PC-9 (cell line): ENCODE data around the gene NCBP2. TPM values are rescaled to one million over a fixed set of nuclear protein-coding genes. Genes with fewer than 3 reads are reported as not detected.

Source experiments
- BruUV-seq: library from RNA; stranded (reverse); fragments of 400-500 nt; replicated peaks from 2 replicates; lab custom pipeline; 2021; lab: Mats Ljungman, UMichigan
- CTCF ChIA-PET: fragments of 300-600 bp; sonication (Branson Sonifier 250); formaldehyde crosslinking; loops from one replicate; lab custom pipeline; 2022; ENCODE audit warnings: antibody characterized with exemption; lab: Charles Lee
- POLR2A ChIA-PET: fragments of 300-600 bp; sonication (Branson Sonifier 250); formaldehyde crosslinking; loops from one replicate; lab custom pipeline; 2022; ENCODE audit warnings: antibody characterized with exemption; ENCODE audit not compliant: unreplicated experiment; lab: Charles Lee
- DNase-seq, 2 experiments: peaks; one replicate each; pipeline versions ENCODE4 v3.0.0 to v3.0.0-alpha.2; 2015 to 2022; ENCODE audit warnings: mixed read lengths in 1 of 2
- H2AFZ ChIP-seq: fragments of 200-600 bp; sonication (generic); 2 replicates; pipeline ENCODE4 v1.8.1; 2017; ENCODE audit warnings: antibody characterized with exemption
- H3F3A ChIP-seq: fragments of 200-600 bp; sonication (generic); 2 replicates; pipeline ENCODE4 v1.8.1; 2017; ENCODE audit warnings: antibody characterized with exemption, mild to moderate bottlenecking, low read depth; ENCODE audit not compliant: insufficient read depth
- H3K27ac ChIP-seq: fragments of 200-600 bp; sonication (generic); 2 replicates; pipeline ENCODE4 v1.6.1; 2016; ENCODE audit warnings: mixed run types
- H3K27me3 ChIP-seq: fragments of 200-600 bp; sonication (generic); 2 replicates; pipeline ENCODE4 v1.6.1; 2016; ENCODE audit warnings: low read depth, mixed run types; ENCODE audit not compliant: insufficient read depth
- H3K36me3 ChIP-seq: fragments of 200-600 bp; sonication (generic); 2 replicates; pipeline ENCODE4 v1.6.1; 2016; ENCODE audit warnings: low read depth, mixed run types
- H3K4me1 ChIP-seq: fragments of 200-600 bp; sonication (generic); replicated peaks from 2 replicates; pipeline ENCODE4 v1.6.1; 2016; ENCODE audit warnings: mixed run types; ENCODE audit not compliant: insufficient read depth
- H3K4me2 ChIP-seq: fragments of 200-600 bp; sonication (generic); 2 replicates; pipeline ENCODE4 v1.6.1; 2017; ENCODE audit warnings: mixed run types
- H3K4me3 ChIP-seq: fragments of 200-600 bp; sonication (generic); 2 replicates; pipeline ENCODE4 v1.6.1; 2016; ENCODE audit warnings: mixed run types
- H3K79me2 ChIP-seq: fragments of 200-600 bp; sonication (generic); 2 replicates; pipeline ENCODE4 v1.6.1; 2017; ENCODE audit warnings: low read depth, mixed run types
- H3K9me2 ChIP-seq: fragments of 200-600 bp; sonication (generic); 2 replicates; pipeline ENCODE4 v1.8.1; 2017; ENCODE audit warnings: mild to moderate bottlenecking; ENCODE audit not compliant: insufficient read depth
- H3K9me3 ChIP-seq: fragments of 200-600 bp; sonication (generic); 2 replicates; pipeline ENCODE4 v1.8.1; 2016; ENCODE audit warnings: low read depth; ENCODE audit not compliant: insufficient read depth
- H4K20me1 ChIP-seq: fragments of 200-600 bp; sonication (generic); 2 replicates; pipeline ENCODE4 v1.8.1; 2017; ENCODE audit not compliant: insufficient read depth
- EZH2 ChIP-seq: fragments of 200-600 bp; sonication (generic); IDR thresholded peaks from 2 replicates; pipeline ENCODE4 v1.8.0; 2017; ENCODE audit warnings: antibody characterized with exemption, low read depth
- intact Hi-C: fragments of 100-400 bp; cut with micrococcal nuclease; formaldehyde crosslinking; loops from one replicate; pipeline ENCODE4 v1.10.0; 2022; ENCODE audit not compliant: unreplicated experiment
- total RNA-seq: library from RNA; stranded (reverse); gene quantifications from 2 replicates; pipeline ENCODE4 v1.2.3, GENCODE V29; 2021
- TF ChIP-seq, protein P1 (sequence below): fragments of 200-600 bp; sonication (generic); conservative IDR thresholded peaks from 2 replicates; pipeline ENCODE4 v1.6.1; 2017; ENCODE audit warnings: mixed run types, antibody characterized with exemption, mild to moderate bottlenecking, moderate library complexity

Gene NCBP2
- total RNA-seq, 1 experiment from 2014 or later: 91.8 TPM

GRCh38 chr3:196966526-196967401 lies 24.4 kb upstream of the NCBP2 start:
- H3K9me2 ChIP-seq: no peaks in the 10 kb centered on the region
- intact Hi-C loops: no loop called here
- TF ChIP-seq EZH2: no peak
- TF ChIP-seq, protein P1, sequence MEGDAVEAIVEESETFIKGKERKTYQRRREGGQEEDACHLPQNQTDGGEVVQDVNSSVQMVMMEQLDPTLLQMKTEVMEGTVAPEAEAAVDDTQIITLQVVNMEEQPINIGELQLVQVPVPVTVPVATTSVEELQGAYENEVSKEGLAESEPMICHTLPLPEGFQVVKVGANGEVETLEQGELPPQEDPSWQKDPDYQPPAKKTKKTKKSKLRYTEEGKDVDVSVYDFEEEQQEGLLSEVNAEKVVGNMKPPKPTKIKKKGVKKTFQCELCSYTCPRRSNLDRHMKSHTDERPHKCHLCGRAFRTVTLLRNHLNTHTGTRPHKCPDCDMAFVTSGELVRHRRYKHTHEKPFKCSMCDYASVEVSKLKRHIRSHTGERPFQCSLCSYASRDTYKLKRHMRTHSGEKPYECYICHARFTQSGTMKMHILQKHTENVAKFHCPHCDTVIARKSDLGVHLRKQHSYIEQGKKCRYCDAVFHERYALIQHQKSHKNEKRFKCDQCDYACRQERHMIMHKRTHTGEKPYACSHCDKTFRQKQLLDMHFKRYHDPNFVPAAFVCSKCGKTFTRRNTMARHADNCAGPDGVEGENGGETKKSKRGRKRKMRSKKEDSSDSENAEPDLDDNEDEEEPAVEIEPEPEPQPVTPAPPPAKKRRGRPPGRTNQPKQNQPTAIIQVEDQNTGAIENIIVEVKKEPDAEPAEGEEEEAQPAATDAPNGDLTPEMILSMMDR: no peak
- no peaks in the 10 kb centered on the region for H3K79me2 ChIP-seq
- ChIA-PET CTCF (interaction anchor here (0.5 kb wide), 1 partner anchor 213 kb away, joined by 12 read pairs; no protein-coding TSS in a partner anchor), POLR2A (no interaction called here)
- H2AFZ ChIP-seq: no peak overlapping the region
- no peaks in the 10 kb centered on the region for H3K4me1 ChIP-seq
- no peaks in the 10 kb centered on the region for H3K36me3 ChIP-seq
- H3K27ac ChIP-seq: no peak overlapping the region
- H3K9me3 ChIP-seq: no peaks in the 10 kb centered on the region
- no peaks in the 10 kb centered on the region for H4K20me1 ChIP-seq
- 0 out of 2 replicates have a peak, but pooled peaks cover 5% of the 10 kb centered on the region for H3F3A ChIP-seq
- peaks cover 22% of the 10 kb centered on the region for H3K27me3 ChIP-seq
- no TSS peak for BruUV-seq
- no peak overlapping the region for H3K4me3 ChIP-seq
- H3K4me2 ChIP-seq: no peak overlapping the region
- no peak for DNase-seq

GRCh38 chr3:196965804-196966173 lies 23.5 kb upstream of the NCBP2 start:
- no peak for DNase-seq
- CTCF ChIA-PET: interaction anchor here (0.5 kb wide), 1 partner anchor 438 kb away, joined by 3 read pairs; no protein-coding TSS in a partner anchor
- no TSS peak for BruUV-seq
- POLR2A ChIA-PET: interaction anchor here (0.5 kb wide), 1 partner anchor 41 kb away, joined by 3 read pairs; no protein-coding TSS in a partner anchor
- no peak overlapping the region for H3K4me2 ChIP-seq
- H3K27ac ChIP-seq: no peak overlapping the region
- H3F3A ChIP-seq: 0 out of 2 replicates have a peak, but pooled peaks cover under 1% of the 10 kb centered on the region
- H3K9me2 ChIP-seq: no peaks in the 10 kb centered on the region
- peaks cover 14% of the 10 kb centered on the region for H3K27me3 ChIP-seq
- H3K9me3 ChIP-seq: no peaks in the 10 kb centered on the region
- H2AFZ ChIP-seq: no peak overlapping the region
- H3K79me2 ChIP-seq: no peaks in the 10 kb centered on the region
- TF ChIP-seq, protein P1: no peak
- no peak for TF ChIP-seq EZH2
- intact Hi-C loops: no loop called here
- H3K4me3 ChIP-seq: no peak overlapping the region
- no peaks in the 10 kb centered on the region for H4K20me1 ChIP-seq
- no peaks in the 10 kb centered on the region for H3K4me1 ChIP-seq
- H3K36me3 ChIP-seq: no peaks in the 10 kb centered on the region

DNA sequence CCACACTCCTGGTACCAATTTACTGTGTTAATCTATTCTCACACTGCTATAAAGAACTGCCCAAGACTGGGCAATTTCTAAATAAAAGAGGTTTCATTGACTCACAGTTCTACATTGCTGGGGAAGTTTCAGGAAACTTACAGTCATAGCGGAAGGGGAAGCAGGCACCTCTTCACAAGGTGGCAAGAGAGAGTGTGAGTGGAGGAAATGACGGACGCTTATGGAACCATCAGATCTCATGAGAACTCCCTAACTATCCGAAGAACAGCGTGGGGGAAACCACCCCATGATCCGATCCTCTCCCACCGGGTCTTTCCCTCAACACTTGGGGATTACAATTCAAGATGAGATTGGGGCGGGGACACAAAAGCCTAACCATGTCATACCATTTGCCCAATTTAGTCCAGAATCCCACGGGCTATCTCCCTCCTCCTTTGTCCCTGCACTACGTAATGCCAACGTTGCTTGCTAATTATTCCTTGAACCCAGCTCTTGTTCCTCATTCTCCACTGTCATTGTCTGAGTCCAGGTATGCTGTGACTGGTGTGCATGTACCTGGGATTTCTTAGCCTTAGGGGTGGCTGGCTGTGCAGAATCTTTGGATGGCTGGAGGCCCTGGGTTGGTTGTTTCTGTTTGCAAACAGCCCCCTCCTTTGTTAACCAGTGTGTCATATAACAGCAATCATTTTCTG lies 22.9 kb upstream of the NCBP2 start:
- intact Hi-C loops: no loop called here
- H3K4me1 ChIP-seq: no peaks in the 10 kb centered on the region
- TF ChIP-seq, protein P1: no peak
- TF ChIP-seq EZH2: no peak
- H3K27me3 ChIP-seq: peaks cover 9% of the 10 kb centered on the region
- BruUV-seq: no TSS peak
- H3K79me2 ChIP-seq: no peaks in the 10 kb centered on the region
- DNase-seq: no peak
- no peaks in the 10 kb centered on the region for H3F3A ChIP-seq
- H3K9me3 ChIP-seq: no peaks in the 10 kb centered on the region
- no peaks in the 10 kb centered on the region for H4K20me1 ChIP-seq
- no peaks in the 10 kb centered on the region for H3K36me3 ChIP-seq
- H3K4me3 ChIP-seq: no peak overlapping the region
- no peak overlapping the region for H3K4me2 ChIP-seq
- no peak overlapping the region for H2AFZ ChIP-seq
- H3K9me2 ChIP-seq: no peaks in the 10 kb centered on the region
- H3K27ac ChIP-seq: no peak overlapping the region
- CTCF ChIA-PET: interaction anchor here (0.5 kb wide), 1 partner anchor 438 kb away, joined by 3 read pairs; no protein-coding TSS in a partner anchor
- POLR2A ChIA-PET: interaction anchor here (0.5 kb wide), 1 partner anchor 42 kb away, joined by 3 read pairs; no protein-coding TSS in a partner anchor
